Caco-2 (cell line): ENCODE measurements around the gene ATF4. TPM values are rescaled to one million over a fixed set of nuclear protein-coding genes. Genes with fewer than 3 reads are reported as not detected.

Source experiments
- BruUV-seq: library from RNA; stranded (reverse); fragments of 400-500 nt; replicated peaks from 2 replicates; lab custom pipeline; 2021; lab: Mats Ljungman, UMichigan
- CTCF ChIA-PET: fragments of 300-600 bp; sonication (Branson Sonifier 250); formaldehyde crosslinking; loops from one replicate; lab custom pipeline; 2022; ENCODE audit warnings: antibody characterized with exemption; lab: Charles Lee
- POLR2A ChIA-PET: fragments of 300-600 bp; sonication (Branson Sonifier 250); formaldehyde crosslinking; loops from one replicate; lab custom pipeline; 2022; ENCODE audit warnings: antibody characterized with exemption; lab: Charles Lee
- DNase-seq, 2 experiments: peaks; one replicate each; pipeline versions ENCODE4 v3.0.0 to v3.0.0-alpha.2; 2020 to 2022
- H3K27me3 ChIP-seq: replicated peaks from 2 replicates; pipeline ENCODE4 v1.6.0; 2011; ENCODE audit warnings: low read length; ENCODE audit not compliant: control insufficient read depth, insufficient read depth
- H3K36me3 ChIP-seq: 2 replicates; pipeline ENCODE4 v1.5.1; 2011; ENCODE audit warnings: low read length; ENCODE audit not compliant: control insufficient read depth, insufficient read depth
- H3K4me1 ChIP-seq: fragments of 250-450 bp; sonication (Bioruptor Pico); 2 replicates; pipeline ENCODE4 v1.5.1; 2020; ENCODE audit warnings: mild to moderate bottlenecking
- H3K4me3 ChIP-seq: 2 replicates; pipeline ENCODE4 v1.5.1; 2011; ENCODE audit warnings: low read depth, mild to moderate bottlenecking, control low read depth, low read length
- H3K9me3 ChIP-seq: fragments of 250-450 bp; sonication (Bioruptor Pico); 2 replicates; pipeline ENCODE4 v1.5.1; 2020; ENCODE audit warnings: mild to moderate bottlenecking, moderate library complexity
- H3K27ac Mint-ChIP-seq: one replicate; pipeline ENCODE4 v1.8.0; 2022; ENCODE audit warnings: mixed read lengths; ENCODE audit not compliant: unreplicated experiment
- H3K27me3 Mint-ChIP-seq: one replicate; pipeline ENCODE4 v1.8.0; 2022; ENCODE audit warnings: mixed read lengths; ENCODE audit not compliant: insufficient read depth, unreplicated experiment
- H3K36me3 Mint-ChIP-seq: one replicate; pipeline ENCODE4 v1.8.0; 2022; ENCODE audit warnings: mild to moderate bottlenecking, mixed read lengths; ENCODE audit not compliant: insufficient read depth, unreplicated experiment
- H3K4me1 Mint-ChIP-seq: one replicate; pipeline ENCODE4 v1.8.0; 2022; ENCODE audit warnings: low read depth, mixed read lengths; ENCODE audit not compliant: unreplicated experiment
- H3K4me3 Mint-ChIP-seq: one replicate; pipeline ENCODE4 v1.8.0; 2022; ENCODE audit warnings: mild to moderate bottlenecking, moderate library complexity, mixed read lengths; ENCODE audit not compliant: unreplicated experiment
- H3K9me3 Mint-ChIP-seq: one replicate; pipeline ENCODE4 v1.8.0; 2022; ENCODE audit warnings: mixed read lengths; ENCODE audit not compliant: unreplicated experiment
- CTCF ChIP-seq, 2 experiments: fragments of 200-600 bp in 1 of 2; IDR thresholded peaks; 1 replicate in 1 of 2; 2 replicates in 1 of 2; pipeline versions ENCODE4 v1.5.1 to v1.8.0; 2011 to 2022; ENCODE audit warnings: antibody characterized with exemption in 1 of 2, control low read depth in 1 of 2, inconsistent platforms in 1 of 2, low read depth in 1 of 2, low read length in 1 of 2, mild to moderate bottlenecking in 1 of 2, moderate library complexity in 1 of 2; ENCODE audit not compliant: insufficient read depth in 1 of 2, severe bottlenecking in 1 of 2, unreplicated experiment in 1 of 2
- intact Hi-C: fragments of 100-400 bp; cut with micrococcal nuclease; formaldehyde crosslinking; loops from one replicate; pipeline ENCODE4 v1.10.0; 2022; ENCODE audit not compliant: unreplicated experiment
- total RNA-seq: library from RNA; stranded (reverse); gene quantifications from 2 replicates; pipeline ENCODE4 v1.2.3, GENCODE V29; 2022

Gene ATF4
- total RNA-seq, 1 experiment from 2014 or later = 647 TPM

DNA sequence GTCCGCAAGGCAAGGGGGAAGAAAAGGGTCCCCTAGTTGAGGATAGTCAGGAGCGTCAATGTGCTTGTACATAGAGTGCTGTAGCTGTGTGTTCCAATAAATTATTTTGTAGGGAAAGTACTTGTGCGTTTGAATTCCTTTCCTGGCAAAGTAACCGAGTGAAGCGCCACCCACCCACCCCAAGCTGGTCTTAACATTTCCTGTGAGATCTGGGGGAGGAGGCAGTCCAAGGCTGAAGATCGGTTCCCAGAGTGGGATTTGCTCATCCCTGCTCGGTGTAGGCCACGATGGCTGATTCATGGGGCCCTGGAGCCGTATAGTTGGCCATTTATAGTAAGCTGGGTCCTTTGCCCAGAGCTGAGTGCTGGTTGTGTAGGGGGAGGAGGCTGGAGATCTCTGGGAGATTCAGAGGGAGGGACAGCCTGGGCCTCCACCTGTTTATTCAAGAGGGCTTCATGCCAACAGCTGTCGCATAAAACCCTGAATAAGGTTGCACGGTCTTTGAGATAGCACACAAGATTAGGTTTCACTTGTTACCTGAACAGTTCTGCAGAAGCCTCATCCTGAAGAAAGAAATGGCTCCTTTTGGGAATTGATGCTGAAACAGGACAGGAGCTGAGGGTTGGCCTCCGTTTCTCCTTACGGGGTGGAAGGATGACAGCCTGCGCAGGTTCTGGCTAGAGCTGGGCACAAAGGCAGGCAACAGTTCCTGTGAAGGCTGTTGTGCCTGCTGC, 2.4 kb downstream of the ATF4 start:
- Histone ChIP-seq H3K36me3 (peaks cover 5% of the 10 kb centered on the region; the same call in 1 of the 2 replicates), H3K27me3 (no peaks in the 10 kb centered on the region), H3K4me1 (peaks cover 25% of the 10 kb centered on the region), H3K9me3 (no peaks in the 10 kb centered on the region), H3K4me3 (no peak overlapping the region)
- intact Hi-C loops = loop anchor here (10.0 kb wide), 1 partner anchor 178 kb away; the partner anchor contains the start of gene SYNGR1
- Mint-ChIP-seq H3K4me1 (peaks cover 33% of the 10 kb centered on the region), H3K36me3 (peaks cover 91% of the 10 kb centered on the region), H3K27ac (peak overlapping the region; percentile 98), H3K27me3 (no peaks in the 10 kb centered on the region), H3K9me3 (no peaks in the 10 kb centered on the region), H3K4me3 (peak overlapping the region; percentile 79)
- TF ChIP-seq CTCF (IDR thresholded peaks at IDR 0.05; ENCODE audit: insufficient read depth in 1 of 2, low read depth in 1 of 2, low read length in 1 of 2, severe bottlenecking in 1 of 2, unreplicated experiment in 1 of 2) = no peak
- BruUV-seq = no TSS peak
- ChIA-PET POLR2A (interaction anchor here (0.6 to 1.6 kb wide), 3 partner anchors 21 to 1311 kb away, joined by 3 to 8 read pairs (median 4); partner anchors contain the start of gene MIEF1), CTCF (no interaction called here)
- DNase-seq = no peak

GRCh38 chr22:39524089-39524752, 3.9 kb downstream of the ATF4 start:
- no peaks in the 10 kb centered on the region for H3K27me3 ChIP-seq
- no peaks in the 10 kb centered on the region for H3K9me3 ChIP-seq
- H3K4me3 ChIP-seq = no peak overlapping the region
- TF ChIP-seq CTCF (IDR thresholded peaks at IDR 0.05; ENCODE audit: insufficient read depth in 1 of 2, low read depth in 1 of 2, low read length in 1 of 2, severe bottlenecking in 1 of 2, unreplicated experiment in 1 of 2) = no peak
- intact Hi-C loops = loop anchor here (10.0 kb wide), 1 partner anchor 179 kb away; the partner anchor contains the start of gene SYNGR1
- ChIA-PET POLR2A (interaction anchor here (0.6 to 1.4 kb wide), 4 partner anchors 22 to 478 kb away, joined by 3 to 11 read pairs (median 6); partner anchors contain the start of gene MIEF1), CTCF (interaction anchor here (0.7 to 1.2 kb wide), 2 partner anchors 10 to 175 kb away, joined by 4 to 5 read pairs; no protein-coding TSS in a partner anchor)
- H3K36me3 ChIP-seq = peaks cover 8% of the 10 kb centered on the region
- BruUV-seq = no TSS peak
- no peak for DNase-seq
- Mint-ChIP-seq H3K4me3 (peak overlapping the region; percentile 37), H3K4me1 (peaks cover 41% of the 10 kb centered on the region), H3K36me3 (peaks cover 100% of the 10 kb centered on the region), H3K27me3 (no peaks in the 10 kb centered on the region), H3K27ac (peak overlapping the region; percentile 98), H3K9me3 (no peaks in the 10 kb centered on the region)
- peaks cover 37% of the 10 kb centered on the region for H3K4me1 ChIP-seq
